ENCODE results near the gene HYCC1. TPM values are rescaled to one million over a fixed set of nuclear protein-coding genes. Genes with fewer than 3 reads are reported as not detected.
"Not testable (repeated sequence)": the region's sequence is repeated elsewhere in the genome, so short reads cannot be mapped to it uniquely, and the experiment has no call there.

Gene HYCC1
- total RNA-seq, 1 experiment from 2014 or later, result 126 TPM

DNA sequence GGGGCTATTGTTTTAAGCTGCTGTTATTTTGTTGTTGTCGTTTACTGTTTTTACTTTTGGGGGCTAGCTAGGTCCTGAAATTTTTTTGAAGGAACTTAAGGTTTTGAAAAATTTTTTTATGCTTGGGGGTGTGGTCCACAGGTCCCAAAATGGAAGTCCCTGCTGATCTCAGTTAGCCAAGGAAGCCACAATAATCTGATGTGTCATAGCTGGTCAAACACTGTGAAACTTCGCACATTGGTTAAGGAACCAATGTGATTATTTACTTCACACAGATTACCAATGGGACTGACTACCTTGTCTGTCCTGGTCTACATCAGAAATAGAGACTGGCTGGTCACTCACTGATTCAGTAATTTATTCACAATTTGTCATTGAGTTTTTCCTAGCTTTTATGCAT, 29.5 kb upstream of the HYCC1 start:
- Histone ChIP-seq H3K14ac (ENCODE audit: insufficient read depth, low read length) (no peak overlapping the region), H3K4me2 (ENCODE audit: insufficient read depth, insufficient read length, low read length) (no peak overlapping the region), H3K9me3 (ENCODE audit: control insufficient read depth, low read depth, low read length) (no peaks in the 10 kb centered on the region), H2AK5ac (ENCODE audit: insufficient read length, low read length) (no peak overlapping the region), H3K27me3 (ENCODE audit: insufficient read depth, low read length) (no peaks in the 10 kb centered on the region), H2AFZ (ENCODE audit: low read length) (no peak overlapping the region), H3K79me1 (ENCODE audit: insufficient read depth, low read depth, low read length, poor library complexity, severe bottlenecking) (no peaks in the 10 kb centered on the region), H3K79me2 (ENCODE audit: insufficient read depth, low read length) (no peaks in the 10 kb centered on the region), H3K56ac (ENCODE audit: insufficient read length, low read depth, low read length) (no peak overlapping the region), H3K18ac (ENCODE audit: insufficient read length, low read depth, low read length) (no peak overlapping the region), H2BK20ac (ENCODE audit: low read depth, low read length, poor library complexity, severe bottlenecking) (no peak overlapping the region), H3K4me1 (ENCODE audit: insufficient read depth, low read length) (no peaks in the 10 kb centered on the region), H3K4ac (ENCODE audit: low read depth, low read length) (no peak overlapping the region), H4K20me1 (ENCODE audit: control insufficient read depth, insufficient read depth, insufficient read length) (no peaks in the 10 kb centered on the region), H4K91ac (ENCODE audit: insufficient read length, low read depth, low read length) (no peak overlapping the region), H2BK120ac (ENCODE audit: low read depth, low read length, poor library complexity, severe bottlenecking) (no peak overlapping the region), H3K9ac (ENCODE audit: extremely low read depth, insufficient read length, low read length) (no peak overlapping the region), H2BK12ac (ENCODE audit: insufficient read length, low read depth, low read length) (no peak overlapping the region), H4K8ac (replicated peaks; ENCODE audit: insufficient read length, low read depth, low read length) (no peak overlapping the region), H3K23me2 (ENCODE audit: insufficient read length, low read depth, low read length, poor library complexity, severe bottlenecking) (no peaks in the 10 kb centered on the region), H2BK5ac (ENCODE audit: insufficient read length, low read length) (no peak overlapping the region), H2BK15ac (ENCODE audit: low read depth, low read length) (no peak overlapping the region), H4K5ac (ENCODE audit: insufficient read length, low read depth, low read length) (no peak overlapping the region), H3K23ac (ENCODE audit: insufficient read length, low read depth, low read length) (no peak overlapping the region), H3T11ph (ENCODE audit: low read length) (no peak overlapping the region), H3K27ac (ENCODE audit: insufficient read length, low read depth, low read length) (no peak overlapping the region)
- Mint-ChIP-seq H3K4me3 (no peak overlapping the region), H3K9me3 (peaks cover 17 to 21% of the 10 kb centered on the region in 2 experiments), H3K36me3 (ENCODE audit: insufficient read depth in 1 of 3, low read depth in 3 of 3) (peaks cover 8 to 18% (median 10%) of the 10 kb centered on the region in 3 experiments), H3K4me1 (peaks cover 2% of the 10 kb centered on the region in 2 experiments; a peak in 3 of 4 replicates), H3K27me3 (ENCODE audit: low read depth) (peaks cover 2% of the 10 kb centered on the region; the same call in 1 of the 2 replicates), H3K27ac (no peak overlapping the region)
- TF ChIP-seq, protein P1, sequence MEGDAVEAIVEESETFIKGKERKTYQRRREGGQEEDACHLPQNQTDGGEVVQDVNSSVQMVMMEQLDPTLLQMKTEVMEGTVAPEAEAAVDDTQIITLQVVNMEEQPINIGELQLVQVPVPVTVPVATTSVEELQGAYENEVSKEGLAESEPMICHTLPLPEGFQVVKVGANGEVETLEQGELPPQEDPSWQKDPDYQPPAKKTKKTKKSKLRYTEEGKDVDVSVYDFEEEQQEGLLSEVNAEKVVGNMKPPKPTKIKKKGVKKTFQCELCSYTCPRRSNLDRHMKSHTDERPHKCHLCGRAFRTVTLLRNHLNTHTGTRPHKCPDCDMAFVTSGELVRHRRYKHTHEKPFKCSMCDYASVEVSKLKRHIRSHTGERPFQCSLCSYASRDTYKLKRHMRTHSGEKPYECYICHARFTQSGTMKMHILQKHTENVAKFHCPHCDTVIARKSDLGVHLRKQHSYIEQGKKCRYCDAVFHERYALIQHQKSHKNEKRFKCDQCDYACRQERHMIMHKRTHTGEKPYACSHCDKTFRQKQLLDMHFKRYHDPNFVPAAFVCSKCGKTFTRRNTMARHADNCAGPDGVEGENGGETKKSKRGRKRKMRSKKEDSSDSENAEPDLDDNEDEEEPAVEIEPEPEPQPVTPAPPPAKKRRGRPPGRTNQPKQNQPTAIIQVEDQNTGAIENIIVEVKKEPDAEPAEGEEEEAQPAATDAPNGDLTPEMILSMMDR (conservative IDR thresholded peaks at IDR 0.05), result no peak
- WGBS (ENCODE audit: extremely low coverage, insufficient read length, low lambda C conversion rate), result no CpG with 5 or more reads among the region's 2 CpGs
- DNase-seq, result no peak

DNA sequence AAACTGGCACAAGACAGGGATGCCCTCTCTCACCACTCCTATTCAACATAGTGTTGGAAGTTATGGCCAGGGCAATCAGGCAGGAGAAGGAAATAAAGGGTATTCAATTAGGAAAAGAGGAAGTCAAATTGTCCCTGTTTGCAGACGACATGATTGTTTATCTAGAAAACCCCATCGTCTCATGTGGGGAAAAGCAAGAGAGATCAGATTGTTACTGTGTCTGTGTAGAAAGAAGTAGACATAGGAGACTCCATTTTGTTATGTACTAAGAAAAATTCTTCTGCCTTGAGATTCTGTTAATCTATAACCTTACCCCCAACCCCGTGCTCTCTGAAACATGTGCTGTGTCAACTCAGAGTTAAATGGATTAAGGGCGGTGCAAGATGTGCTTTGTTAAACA, 25.7 kb upstream of the HYCC1 start:
- H4K91ac ChIP-seq (ENCODE audit: insufficient read length, low read depth, low read length); H3K4me1 ChIP-seq (ENCODE audit: insufficient read depth, low read length); H3K27ac Mint-ChIP-seq; H3K23me2 ChIP-seq (ENCODE audit: insufficient read length, low read depth, low read length, poor library complexity, severe bottlenecking); H3K18ac ChIP-seq (ENCODE audit: insufficient read length, low read depth, low read length); H3K4me1 Mint-ChIP-seq; H3K27me3 ChIP-seq (ENCODE audit: insufficient read depth, low read length); H3K9me3 ChIP-seq (ENCODE audit: control insufficient read depth, low read depth, low read length); H3K56ac ChIP-seq (ENCODE audit: insufficient read length, low read depth, low read length); H3K4me2 ChIP-seq (ENCODE audit: insufficient read depth, insufficient read length, low read length); H3K9me3 Mint-ChIP-seq; H4K8ac ChIP-seq (replicated peaks; ENCODE audit: insufficient read length, low read depth, low read length); H3K9ac ChIP-seq (ENCODE audit: extremely low read depth, insufficient read length, low read length); H2BK12ac ChIP-seq (ENCODE audit: insufficient read length, low read depth, low read length); H3K27ac ChIP-seq (ENCODE audit: insufficient read length, low read depth, low read length); H3K23ac ChIP-seq (ENCODE audit: insufficient read length, low read depth, low read length); H2BK20ac ChIP-seq (ENCODE audit: low read depth, low read length, poor library complexity, severe bottlenecking); H3K14ac ChIP-seq (ENCODE audit: insufficient read depth, low read length); DNase-seq; H2BK5ac ChIP-seq (ENCODE audit: insufficient read length, low read length); H3K79me1 ChIP-seq (ENCODE audit: insufficient read depth, low read depth, low read length, poor library complexity, severe bottlenecking); H3T11ph ChIP-seq (ENCODE audit: low read length); H2BK120ac ChIP-seq (ENCODE audit: low read depth, low read length, poor library complexity, severe bottlenecking); H2AK5ac ChIP-seq (ENCODE audit: insufficient read length, low read length); H4K5ac ChIP-seq (ENCODE audit: insufficient read length, low read depth, low read length); H2BK15ac ChIP-seq (ENCODE audit: low read depth, low read length); H3K4ac ChIP-seq (ENCODE audit: low read depth, low read length); H3K4me3 Mint-ChIP-seq; H2AFZ ChIP-seq (ENCODE audit: low read length); H3K27me3 Mint-ChIP-seq (ENCODE audit: low read depth); H4K20me1 ChIP-seq (ENCODE audit: control insufficient read depth, insufficient read depth, insufficient read length); H3K79me2 ChIP-seq (ENCODE audit: insufficient read depth, low read length): not testable (repeated sequence)
- H3K36me3 Mint-ChIP-seq (ENCODE audit: insufficient read depth in 1 of 3, low read depth in 3 of 3), result peaks cover 1 to 10% (median 3%) of the 10 kb centered on the region in 3 experiments; a peak in 5 of 7 replicates
- no CpG with 5 or more reads among the region's 4 CpGs for WGBS (ENCODE audit: extremely low coverage, insufficient read length, low lambda C conversion rate)

Data from H9 (cell line).